ENCODE data around the gene GAL3ST1.

- TF ChIP-seq, protein P1, sequence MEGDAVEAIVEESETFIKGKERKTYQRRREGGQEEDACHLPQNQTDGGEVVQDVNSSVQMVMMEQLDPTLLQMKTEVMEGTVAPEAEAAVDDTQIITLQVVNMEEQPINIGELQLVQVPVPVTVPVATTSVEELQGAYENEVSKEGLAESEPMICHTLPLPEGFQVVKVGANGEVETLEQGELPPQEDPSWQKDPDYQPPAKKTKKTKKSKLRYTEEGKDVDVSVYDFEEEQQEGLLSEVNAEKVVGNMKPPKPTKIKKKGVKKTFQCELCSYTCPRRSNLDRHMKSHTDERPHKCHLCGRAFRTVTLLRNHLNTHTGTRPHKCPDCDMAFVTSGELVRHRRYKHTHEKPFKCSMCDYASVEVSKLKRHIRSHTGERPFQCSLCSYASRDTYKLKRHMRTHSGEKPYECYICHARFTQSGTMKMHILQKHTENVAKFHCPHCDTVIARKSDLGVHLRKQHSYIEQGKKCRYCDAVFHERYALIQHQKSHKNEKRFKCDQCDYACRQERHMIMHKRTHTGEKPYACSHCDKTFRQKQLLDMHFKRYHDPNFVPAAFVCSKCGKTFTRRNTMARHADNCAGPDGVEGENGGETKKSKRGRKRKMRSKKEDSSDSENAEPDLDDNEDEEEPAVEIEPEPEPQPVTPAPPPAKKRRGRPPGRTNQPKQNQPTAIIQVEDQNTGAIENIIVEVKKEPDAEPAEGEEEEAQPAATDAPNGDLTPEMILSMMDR (IDR thresholded peaks at IDR 0.05; ENCODE audit: borderline replicate concordance, extremely low read depth, low read length, poor library complexity, severe bottlenecking) = no peak
- TF ChIP-seq EZH2 (IDR thresholded peaks at IDR 0.05; ENCODE audit: borderline replicate concordance, low read depth, low read length, severe bottlenecking) = no peak
These were observed 20.5 kb downstream of the GAL3ST1 start for GRCh38 chr22:30553971-30554370.
